HCT116 (cell line): ENCODE results near the gene MED13L.
A peak's percentile ranks its signal among the peaks of the same experiment; 100 is the strongest.

ENCODE experiments used
- CTCF ChIP-seq, 3 experiments: fragments of 200-600 bp in 1 of 3; sonication (generic) in 1 of 3; IDR thresholded peaks in 2 of 3; conservative IDR thresholded peaks in 1 of 3; 2 replicates each; pipeline ENCODE4 v1.5.1; 2012 to 2017; ENCODE audit warnings: low read depth in 2 of 3, low read length in 2 of 3, antibody characterized with exemption in 1 of 3, borderline replicate concordance in 1 of 3, control low read depth in 1 of 3, mild to moderate bottlenecking in 1 of 3, mixed read lengths in 1 of 3, mixed run types in 1 of 3, moderate library complexity in 1 of 3; ENCODE audit not compliant: insufficient read depth in 1 of 3
- EZH2 ChIP-seq: fragments of 200-600 bp; sonication (generic); IDR thresholded peaks from 2 replicates; pipeline ENCODE4 v1.6.1; 2017; ENCODE audit warnings: antibody characterized with exemption, mixed run types
- POLR2A ChIP-seq: IDR thresholded peaks from 2 replicates; pipeline ENCODE4 v1.7.0; 2011; ENCODE audit warnings: borderline replicate concordance; ENCODE audit not compliant: insufficient read depth, insufficient read length; ENCODE audit errors: extremely low read depth
- POLR2AphosphoS5 ChIP-seq: IDR thresholded peaks from 2 replicates; pipeline ENCODE4 v1.6.1; 2011; ENCODE audit warnings: mild to moderate bottlenecking, low read depth, low read length, moderate library complexity
- RAD21 ChIP-seq: IDR thresholded peaks from 2 replicates; pipeline ENCODE4 v1.6.1; 2012; ENCODE audit warnings: low read depth, mild to moderate bottlenecking
- REST ChIP-seq: IDR thresholded peaks from 2 replicates; pipeline ENCODE4 v1.6.1; 2012; ENCODE audit warnings: low read depth
- SP1 ChIP-seq: IDR thresholded peaks from 2 replicates; pipeline ENCODE4 v1.6.1; 2012; ENCODE audit warnings: low read depth
- ZFX ChIP-seq: fragments of 450-650 bp; IDR thresholded peaks from 2 replicates; pipeline ENCODE4 v1.6.1; 2017
- ZNF274 ChIP-seq: fragments of 200-500 bp; sonication (Bioruptor generic); IDR thresholded peaks from 2 replicates; pipeline ENCODE4 v1.6.1; 2014; ENCODE audit warnings: mild to moderate bottlenecking, low read depth, low read length, inconsistent platforms

DNA sequence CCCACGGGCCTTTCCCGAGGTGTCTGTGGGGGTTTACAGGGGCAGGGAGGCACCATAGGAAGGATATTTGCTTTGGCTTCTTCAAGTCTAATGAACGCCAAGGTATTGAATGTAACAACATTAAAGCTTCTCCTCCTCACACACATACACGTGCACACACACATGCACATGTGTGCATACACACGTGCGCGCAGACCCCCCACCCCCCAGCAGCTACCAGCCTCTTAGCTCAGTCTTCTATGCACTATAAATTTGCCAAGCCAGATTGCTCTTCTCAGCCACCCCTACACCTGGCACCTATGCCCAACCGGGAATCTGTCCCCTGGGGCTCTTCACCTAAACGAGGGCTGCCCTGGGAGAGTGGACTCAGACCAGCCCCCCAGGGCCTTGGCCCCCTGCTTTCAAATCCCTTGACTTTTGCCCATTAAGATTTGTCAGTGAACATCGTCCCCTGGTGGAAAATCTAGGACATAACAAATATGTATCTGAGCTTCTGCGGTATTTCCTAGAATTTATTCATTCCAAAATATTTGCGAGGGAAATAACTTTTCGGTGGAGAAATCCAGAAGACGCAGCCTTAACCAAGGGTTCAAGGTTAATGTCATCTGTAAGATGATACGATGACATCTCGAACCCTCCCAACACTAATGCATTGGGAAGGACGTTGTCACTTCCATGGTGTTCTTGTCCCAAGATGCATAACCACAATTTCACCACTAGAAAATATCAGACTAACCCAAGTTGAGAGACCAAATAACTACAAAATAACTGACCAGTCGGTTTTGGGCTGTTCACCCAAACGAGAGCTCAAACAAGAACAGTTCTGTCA, 330.4 kb downstream of the MED13L start:
- TF ChIP-seq POLR2A (no peak), CTCF (IDR thresholded peaks at IDR 0.05 in 2 of 3, conservative IDR thresholded peaks at IDR 0.05 in 1 of 3; ENCODE audit: borderline replicate concordance in 1 of 3, insufficient read depth in 1 of 3, low read depth in 2 of 3, low read length in 2 of 3) (peak; percentile 63 to 71 (median 66); a peak in 5 of 6 replicates), ZFX (no peak), REST (no peak), ZNF274 (no peak), EZH2 (no peak), POLR2AphosphoS5 (no peak), SP1 (no peak), RAD21 (peak; percentile 70)
